NCI-H2029 (cell line): ENCODE measurements around the gene CERS1.
"Not testable (repeated sequence)": the region's sequence is repeated elsewhere in the genome, so short reads cannot be mapped to it uniquely, and the experiment has no call there.

Experiments used
- DNase-seq: peaks from one replicate; lab custom pipeline; 2025; lab: John Stamatoyannopoulos, UW

Gene CERS1

DNA sequence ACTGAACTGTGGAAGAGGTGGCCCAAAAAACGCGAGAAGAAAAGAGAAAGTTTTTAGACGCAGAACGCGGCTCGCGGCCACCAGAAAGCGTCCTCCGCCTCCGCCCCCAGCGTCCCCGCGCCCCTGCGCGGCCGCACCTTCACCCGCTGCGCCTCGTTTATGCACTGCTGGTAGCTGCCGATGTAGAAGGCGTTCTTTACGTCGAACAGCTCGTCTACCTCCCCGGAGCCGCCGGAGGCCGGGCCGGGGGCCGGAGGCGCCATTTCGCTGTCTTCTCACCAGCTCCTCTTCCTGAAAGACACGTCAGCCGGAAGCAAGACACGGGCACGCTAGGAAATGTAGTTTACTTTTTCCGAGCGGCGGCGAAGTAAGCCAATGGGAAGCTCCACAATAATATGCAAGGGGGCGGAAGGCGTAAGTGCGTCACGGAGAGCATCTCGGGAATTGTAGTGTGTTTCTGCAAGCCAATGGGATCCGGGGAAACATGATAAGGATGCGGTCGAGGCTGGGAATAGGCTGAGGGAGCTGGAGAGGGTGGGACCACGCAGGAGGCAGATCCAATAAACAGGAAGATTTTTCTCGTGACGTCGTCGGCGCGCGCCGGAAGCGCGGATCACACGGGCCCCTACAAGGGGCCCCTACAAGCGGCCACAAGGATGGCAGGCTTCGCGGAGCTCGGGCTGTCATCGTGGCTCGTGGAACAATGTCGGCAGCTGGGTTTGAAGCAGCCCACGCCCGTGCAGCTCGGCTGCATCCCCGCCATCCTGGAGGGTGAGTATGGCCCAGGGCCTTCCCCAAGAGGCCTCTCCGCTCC lies 23.3 kb upstream of the CERS1 start, which contains the start of the genes COPE and DDX49:
Gene COPE (minus strand): TSS at position 302 of the 814 bp plus-strand sequence. CDS start 39 bp downstream, at position 263.
Gene DDX49 (plus strand): TSS at position 630 of the 814 bp plus-strand sequence. CDS start 27 bp downstream, at position 657.
- peak; percentile 99 for DNase-seq

DNA sequence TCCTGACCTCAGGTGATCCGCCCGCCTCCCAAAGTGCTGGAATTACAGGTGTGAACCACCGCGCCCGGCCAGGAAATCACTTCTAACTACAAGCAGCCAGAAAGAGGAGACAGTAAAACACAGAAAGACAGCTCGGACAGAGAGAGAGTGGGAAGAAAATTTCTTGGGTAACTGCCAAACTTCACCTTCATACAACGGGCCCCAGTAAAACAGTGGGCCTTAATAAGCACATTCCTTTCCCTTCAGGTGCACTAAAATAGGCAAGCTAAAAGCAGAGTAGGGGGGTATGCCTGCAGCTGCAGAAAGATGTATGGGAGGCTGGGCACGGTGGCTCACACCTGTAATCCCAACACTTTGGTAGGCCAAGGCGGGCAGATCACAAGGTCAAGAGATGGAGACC lies 21.6 kb upstream of the CERS1 start:
- DNase-seq: not testable (repeated sequence)

GRCh38 chr19:18915639-18916038 lies 19.7 kb upstream of the CERS1 start:
- peak; percentile 10 for DNase-seq

DNA sequence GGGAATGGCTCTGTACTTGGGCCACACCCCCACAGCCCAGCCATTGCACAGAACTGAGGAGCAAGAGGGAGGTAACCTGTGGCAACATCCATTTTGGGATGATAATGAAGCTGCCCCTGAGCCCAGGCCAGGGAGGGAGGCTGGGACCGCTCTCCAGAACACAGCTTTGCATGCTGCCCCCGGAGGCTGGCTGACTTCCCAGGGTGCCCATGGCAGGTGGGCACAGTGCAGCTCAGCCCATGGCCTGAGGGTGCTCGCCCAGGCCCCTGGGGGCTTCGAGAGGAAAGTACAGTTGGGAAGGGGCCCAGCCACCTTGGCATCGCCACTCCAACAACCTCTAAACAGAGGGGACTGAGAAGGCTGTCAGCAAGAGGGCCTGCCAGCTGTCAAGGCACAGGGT lies 17.5 kb upstream of the CERS1 start:
- DNase-seq: no peak

- DNase-seq: no peak
Measured at GRCh38 chr19:18912933-18913332, 17.0 kb upstream of the CERS1 start.

DNA sequence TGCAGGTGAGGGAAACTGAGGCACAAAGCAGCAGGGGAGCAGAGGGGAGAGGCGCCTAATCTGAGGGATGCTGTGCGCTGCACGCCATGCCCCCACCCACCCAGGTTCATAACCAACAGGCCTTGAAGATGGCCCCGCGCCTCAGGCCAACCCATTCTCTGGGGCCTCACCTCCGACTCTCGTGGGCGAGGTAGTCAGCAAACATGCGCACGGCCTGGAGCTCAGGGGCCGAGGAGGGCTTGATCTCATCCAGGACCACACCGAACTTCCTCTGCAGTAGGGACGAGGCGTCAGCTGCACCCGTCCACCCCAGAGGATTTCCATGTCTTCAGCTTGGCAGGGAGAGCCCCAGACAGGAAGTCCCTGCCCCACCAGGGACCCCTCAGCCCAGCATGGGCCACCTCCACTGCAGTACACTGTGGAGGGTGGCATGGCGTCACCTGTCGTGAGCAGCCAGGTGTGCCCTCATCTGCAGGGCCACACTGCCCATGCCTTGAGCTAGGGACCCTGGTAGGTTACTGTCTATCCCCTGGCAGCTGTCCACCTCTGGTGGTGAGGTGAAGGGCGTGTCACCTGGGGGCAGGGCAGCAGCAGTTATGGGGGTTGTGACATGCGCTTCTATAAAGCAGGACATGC lies 15.0 kb upstream of the CERS1 start:
- DNase-seq: no peak

GRCh38 chr19:18910010-18910409 lies 14.1 kb upstream of the CERS1 start:
- no peak for DNase-seq

- DNase-seq: no peak
Measured at GRCh38 chr19:18908917-18909619, 13.1 kb upstream of the CERS1 start.

DNA sequence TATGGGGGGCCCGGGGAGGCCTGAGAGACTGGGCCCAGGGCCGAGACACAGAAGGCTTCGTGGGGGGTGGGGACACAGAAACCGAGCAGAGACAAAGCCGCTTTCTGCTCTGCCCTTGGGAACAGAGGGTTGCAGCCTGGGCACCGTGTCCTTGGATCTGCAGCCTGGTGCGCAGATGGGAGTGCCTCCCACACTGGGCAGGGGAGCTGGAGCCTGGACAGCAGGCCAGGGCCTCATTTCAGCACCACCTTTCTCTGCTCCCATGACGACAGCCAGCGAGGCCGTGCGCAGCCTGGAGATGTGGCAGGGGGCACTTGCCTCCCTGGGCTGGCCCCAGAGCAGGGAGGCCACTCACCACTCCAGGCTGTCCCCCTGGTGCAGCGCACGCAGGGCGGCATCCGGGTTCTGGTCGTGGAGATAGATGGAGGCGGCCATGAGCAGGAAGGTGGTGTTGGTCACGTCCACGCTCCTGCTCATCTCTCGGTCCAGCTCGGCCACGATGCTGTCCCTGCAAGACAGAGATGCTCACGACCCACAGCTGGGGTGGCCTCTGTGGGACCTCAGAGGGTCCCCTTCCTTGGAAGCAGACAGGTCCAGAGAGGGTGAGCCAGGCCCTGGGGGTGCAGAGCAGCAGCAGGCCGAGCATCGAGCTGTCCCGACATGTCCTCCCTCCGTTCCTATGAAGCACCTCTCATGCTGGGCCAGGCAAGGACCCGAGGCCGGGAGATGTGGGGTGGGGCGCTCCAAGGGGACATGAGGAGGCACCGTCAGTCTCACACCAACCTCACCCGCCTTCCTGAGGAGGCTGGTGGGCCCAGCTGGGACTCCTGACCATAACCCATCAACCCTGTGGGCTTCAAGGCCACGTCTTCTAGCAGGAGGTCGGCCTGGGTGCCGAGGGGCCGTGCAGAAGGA lies 10.9 kb upstream of the CERS1 start:
- no peak for DNase-seq

DNA sequence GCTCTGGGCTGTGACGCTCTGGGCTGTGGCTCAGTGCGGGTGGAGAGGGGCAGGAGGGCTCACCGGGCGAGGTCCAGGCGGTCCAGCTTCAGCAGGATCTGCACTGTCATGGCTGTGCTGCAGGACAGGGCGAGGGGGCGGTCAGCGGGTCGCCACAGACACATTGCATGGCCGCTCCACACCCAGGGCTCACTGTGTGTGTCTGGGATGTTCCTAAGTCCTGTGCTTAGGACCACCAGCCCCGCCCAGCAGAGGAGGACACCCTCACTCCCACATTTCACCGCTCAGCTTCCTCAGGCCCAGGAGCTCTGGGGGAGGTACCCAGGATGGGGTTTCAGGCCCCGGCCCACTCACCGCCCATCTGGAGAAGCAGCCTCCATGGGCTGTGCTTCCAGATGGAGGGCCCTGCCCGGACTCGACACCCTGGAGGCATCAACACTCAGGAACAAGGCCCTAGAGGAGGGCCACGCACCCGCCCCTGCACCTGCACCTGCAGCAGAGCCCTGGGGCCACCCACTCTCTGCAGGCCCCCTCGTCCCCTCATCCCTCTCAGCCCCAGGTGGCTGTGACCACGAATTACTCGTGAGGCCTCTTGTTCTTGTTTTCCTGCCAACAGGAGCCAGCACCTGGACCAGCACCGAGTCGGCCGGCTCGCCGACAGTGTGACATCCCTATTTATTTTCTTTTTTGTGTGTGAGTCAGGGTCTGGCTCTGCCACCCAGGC lies 9.7 kb upstream of the CERS1 start:
- DNase-seq: no peak

GRCh38 chr19:18905058-18905456 lies 9.1 kb upstream of the CERS1 start:
- DNase-seq: no peak

GRCh38 chr19:18904334-18905057 lies 8.5 kb upstream of the CERS1 start:
- no peak for DNase-seq

DNA sequence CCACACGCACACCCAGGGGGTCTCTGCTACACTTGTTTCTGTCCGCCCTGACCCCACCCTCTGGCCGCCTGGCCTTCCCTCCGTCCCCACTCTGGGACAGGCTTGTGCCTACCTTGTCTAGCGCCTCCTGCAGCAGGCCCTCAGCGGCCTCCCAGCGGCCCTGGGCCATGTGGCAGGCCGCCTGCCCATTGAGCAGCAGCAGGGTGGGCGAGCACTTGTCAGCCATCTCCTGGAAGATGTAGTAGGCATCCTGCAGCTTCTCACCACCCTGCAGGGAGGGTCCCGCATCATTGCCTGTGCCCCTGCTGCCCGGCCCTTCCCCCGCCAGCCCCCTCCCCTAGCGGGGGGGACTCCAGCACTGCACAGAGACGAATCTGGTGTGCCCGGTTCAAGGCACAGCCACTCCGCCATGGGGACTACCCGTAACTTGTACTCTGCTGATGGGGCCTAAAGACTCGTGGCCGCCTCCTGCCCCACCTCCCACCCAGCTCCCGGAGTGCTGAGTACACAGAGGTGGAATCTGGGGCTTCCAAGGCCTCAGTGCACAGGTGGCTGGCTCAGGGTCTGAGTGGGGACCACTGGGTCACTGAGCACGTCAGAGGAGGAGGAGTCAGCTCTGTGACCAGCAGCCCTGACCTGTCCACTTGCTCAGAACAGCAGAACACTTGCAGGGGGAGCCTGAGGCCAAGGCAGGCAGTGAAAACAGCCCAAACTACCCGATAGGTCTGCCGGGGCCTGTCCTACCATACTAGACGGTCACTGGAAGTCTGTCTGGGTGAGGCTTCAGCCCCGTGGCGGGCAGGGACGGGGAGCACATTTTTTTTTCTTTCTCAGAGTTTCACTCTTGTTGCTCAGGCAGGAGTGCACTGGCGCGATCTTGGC lies 7.4 kb upstream of the CERS1 start:
- no peak for DNase-seq

DNA sequence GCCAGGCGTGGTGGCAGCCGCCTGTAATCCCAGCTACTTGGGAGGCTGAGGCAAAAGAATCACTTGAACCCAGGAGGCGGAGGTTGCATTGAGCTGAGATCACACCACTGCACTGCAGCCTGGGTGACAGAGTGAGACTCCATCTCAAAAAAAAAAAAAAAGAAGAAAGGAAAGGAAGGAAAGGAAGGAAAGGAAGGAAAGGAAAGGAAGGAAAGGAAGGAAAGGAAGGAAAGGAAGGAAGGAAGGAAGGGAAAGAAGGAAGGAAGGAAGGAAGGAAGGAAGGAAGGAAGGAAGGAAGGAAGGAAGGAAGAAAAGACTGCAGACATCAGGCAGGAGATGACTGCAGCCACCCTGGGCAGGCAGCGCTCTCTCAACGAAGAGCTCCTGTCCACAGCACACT lies 6.6 kb upstream of the CERS1 start:
- not testable (repeated sequence) for DNase-seq

GRCh38 chr19:18901491-18901890 lies 5.5 kb upstream of the CERS1 start:
- DNase-seq: no peak

DNA sequence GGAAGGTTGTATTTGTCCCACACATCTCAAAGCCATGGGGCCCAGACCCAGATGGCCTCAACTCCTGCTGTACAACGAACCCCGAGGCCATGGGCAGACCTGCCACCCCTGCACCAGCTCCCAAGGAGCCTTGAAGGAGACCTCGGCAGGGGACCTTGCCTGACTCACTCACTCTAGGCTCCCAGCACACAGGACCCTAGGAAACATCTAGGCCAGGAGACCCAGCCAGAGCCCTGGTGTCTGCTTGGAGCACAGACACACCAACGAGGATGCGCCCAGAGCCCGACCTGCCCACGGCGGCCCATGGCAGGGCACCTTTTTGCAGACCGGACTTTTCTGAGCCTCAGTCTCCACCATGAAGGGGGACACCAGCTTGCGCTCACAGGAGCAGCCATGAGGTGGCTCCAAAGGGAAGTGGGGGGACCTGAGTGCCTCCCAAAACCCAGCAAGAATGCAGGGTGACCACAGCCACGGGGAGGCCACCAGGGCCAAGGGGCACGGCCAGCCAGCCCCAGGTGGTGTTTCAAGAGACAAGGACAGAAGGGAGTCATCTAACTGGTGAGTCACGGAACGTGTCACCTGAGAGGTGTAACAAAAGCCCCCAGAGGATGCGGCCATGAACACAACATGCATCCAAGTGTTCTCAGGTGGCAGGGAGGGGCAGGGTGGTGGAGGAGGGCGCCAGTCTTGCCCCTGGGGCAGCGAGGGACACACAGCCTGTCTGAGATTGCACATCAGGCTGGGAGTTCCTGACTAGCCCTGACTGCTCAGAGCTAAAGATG lies 4.9 kb upstream of the CERS1 start:
- DNase-seq: no peak

- no peak for DNase-seq
Measured at GRCh38 chr19:18899624-18900560, 3.9 kb upstream of the CERS1 start.
